ENCODE results near the gene PLA2G4D. TPM values are rescaled to one million over a fixed set of nuclear protein-coding genes. Genes with fewer than 3 reads are reported as not detected.

PLA2G4D gene
- total RNA-seq, 1 experiment from 2014 or later, result 0.34 TPM

DNA sequence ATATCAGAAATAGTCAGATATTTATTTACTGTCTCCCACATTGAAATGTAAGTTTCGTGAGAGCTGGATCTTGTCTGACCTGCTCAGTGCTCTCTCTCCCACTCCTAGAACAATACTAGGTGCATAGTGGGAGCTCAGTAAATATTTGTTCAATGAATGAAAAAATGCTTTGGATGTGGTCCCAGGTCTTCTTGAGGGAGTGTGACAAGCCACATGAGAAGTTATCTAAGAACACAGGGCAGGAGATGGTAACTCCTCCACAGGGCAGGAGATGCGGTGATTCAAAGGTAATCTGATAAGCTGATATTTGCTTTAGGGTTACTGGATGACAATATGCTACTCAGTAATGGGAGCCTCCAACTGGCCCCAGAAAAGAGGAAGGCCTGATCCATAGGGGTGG is 47.8 kb downstream of the PLA2G4D start:
- DNase-seq (ENCODE audit: low read depth, low spot score) (no peak), ATAC-seq (no peak)
- H3K9me3 ChIP-seq (ENCODE audit: control insufficient read depth in 1 of 2, insufficient read depth in 1 of 2, low read depth in 1 of 2, low read length in 2 of 2), result no peaks in the 10 kb centered on the region
- no peaks in the 10 kb centered on the region for H3K4me1 ChIP-seq (ENCODE audit: control insufficient read depth in 1 of 2, insufficient read depth in 2 of 2, low read length in 2 of 2)
- no peaks in the 10 kb centered on the region for H3K9me2 ChIP-seq (ENCODE audit: insufficient read depth)
- H3K27me3 ChIP-seq (ENCODE audit: insufficient read depth, low read length), result no peaks in the 10 kb centered on the region
- RAD21 ChIA-PET (ENCODE audit: low non-redundant PET in 1 of 2, low total read pairs in 2 of 2, uncharacterized antibody in 2 of 2, unreplicated experiment in 2 of 2), result no interaction called here
- no peak overlapping the region for H3K4me2 ChIP-seq (ENCODE audit: low read length)
- H2AFZ ChIP-seq (ENCODE audit: low read depth, low read length, poor library complexity, severe bottlenecking), result no peak overlapping the region
- H3K27ac ChIP-seq (ENCODE audit: low read depth, low read length), result no peak overlapping the region
- CTCF ChIA-PET, result no interaction called here
- H4K20me1 ChIP-seq (ENCODE audit: insufficient read depth), result no peaks in the 10 kb centered on the region
- no TSS peak for BruUV-seq (replicated peaks)
- no peaks in the 10 kb centered on the region for H3K36me3 ChIP-seq (ENCODE audit: control insufficient read depth in 1 of 2, insufficient read depth in 2 of 2, low read length in 2 of 2)
- TF ChIP-seq EZH2phosphoT487 (IDR thresholded peaks at IDR 0.05; ENCODE audit: borderline replicate concordance), result no peak
- TF ChIP-seq SIN3A (IDR thresholded peaks at IDR 0.05; ENCODE audit: low read depth), result no peak
- TF ChIP-seq POLR2A (IDR thresholded peaks at IDR 0.05; ENCODE audit: borderline replicate concordance, extremely low read depth, insufficient read depth, insufficient read length), result no peak
- TF ChIP-seq EZH2 (IDR thresholded peaks at IDR 0.05), result no peak
- TF ChIP-seq ELF1 (IDR thresholded peaks at IDR 0.05; ENCODE audit: borderline replicate concordance, low read depth), result no peak
- TF ChIP-seq, protein P1, sequence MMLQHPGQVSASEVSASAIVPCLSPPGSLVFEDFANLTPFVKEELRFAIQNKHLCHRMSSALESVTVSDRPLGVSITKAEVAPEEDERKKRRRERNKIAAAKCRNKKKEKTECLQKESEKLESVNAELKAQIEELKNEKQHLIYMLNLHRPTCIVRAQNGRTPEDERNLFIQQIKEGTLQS (IDR thresholded peaks at IDR 0.05), result no peak
- no peak for TF ChIP-seq EGR1 (IDR thresholded peaks at IDR 0.05; ENCODE audit: low read depth)
- no peak for TF ChIP-seq JUND (IDR thresholded peaks at IDR 0.05)
- no peak for TF ChIP-seq ZNF274 (IDR thresholded peaks at IDR 0.05; ENCODE audit: low read depth, low read length)
- no peak for TF ChIP-seq REST (IDR thresholded peaks at IDR 0.05; ENCODE audit: low read depth)
- TF ChIP-seq CEBPB (IDR thresholded peaks at IDR 0.05; ENCODE audit: low read depth), result no peak
- no peak for TF ChIP-seq SRF (IDR thresholded peaks at IDR 0.05; ENCODE audit: low read depth)
- no peak for TF ChIP-seq POLR2AphosphoS5 (IDR thresholded peaks at IDR 0.05; ENCODE audit: low read depth, low read length)
- TF ChIP-seq SP1 (IDR thresholded peaks at IDR 0.05; ENCODE audit: low read depth), result no peak
- no peak for TF ChIP-seq YY1 (IDR thresholded peaks at IDR 0.05; ENCODE audit: extremely low read depth, insufficient replicate concordance, low read depth, low read length)
- TF ChIP-seq CBX3 (IDR thresholded peaks at IDR 0.05; ENCODE audit: low read depth), result no peak
- no peak for TF ChIP-seq FOSL1 (IDR thresholded peaks at IDR 0.05; ENCODE audit: low read depth)
- POLR2A ChIA-PET, result no interaction called here
- H3K79me2 ChIP-seq (ENCODE audit: insufficient read depth, low read length), result no peaks in the 10 kb centered on the region
- H3K9ac ChIP-seq (ENCODE audit: low read length), result no peak overlapping the region
- no peak overlapping the region for H3K4me3 ChIP-seq (replicated peaks in 1 of 2; ENCODE audit: low read depth in 1 of 2, low read length in 2 of 2)
- intact Hi-C loops (cut with micrococcal nuclease), result no loop called here
